ENCODE data around the gene IL17REL. TPM values are rescaled to one million over a fixed set of nuclear protein-coding genes. Genes with fewer than 3 reads are reported as not detected.

Gene IL17REL
- total and polyA plus RNA-seq, 2 of the 13 experiments (the other 11 are each of a cell fraction or from before 2014, with no cell fraction given), result not detected

GRCh38 chr22:49962012-49962750 lies 50.4 kb downstream of the IL17REL start (continued):
- no peak for TF ChIP-seq ZNF687 (CRISPR knock-in tag; IDR thresholded peaks at IDR 0.05)
- TF ChIP-seq KAT7 (CRISPR knock-in tag; IDR thresholded peaks at IDR 0.05; ENCODE audit: borderline replicate concordance), result no peak
- TF ChIP-seq ZFP82 (CRISPR knock-in tag; IDR thresholded peaks at IDR 0.05; ENCODE audit: borderline replicate concordance), result 0 out of 2 replicates have a peak, but pooled peaks have one; percentile 72
- no peak for TF ChIP-seq POLR2AphosphoS2 (IDR thresholded peaks at IDR 0.05; ENCODE audit: low read depth, low read length)
- TF ChIP-seq IRF1 (CRISPR knock-in tag; IDR thresholded peaks at IDR 0.05; ENCODE audit: low read depth), result no peak
- TF ChIP-seq SP140L (CRISPR knock-in tag; IDR thresholded peaks at IDR 0.05; ENCODE audit: borderline replicate concordance), result no peak
- TF ChIP-seq NCOR1 (IDR thresholded peaks at IDR 0.05; ENCODE audit: borderline replicate concordance, low read length), result peak; percentile 44; the same call in 1 of the 2 replicates
- no peak for TF ChIP-seq IKZF1 (IDR thresholded peaks at IDR 0.05)
- TF ChIP-seq MYC (CRISPR knock-in tag; IDR thresholded peaks at IDR 0.05; ENCODE audit: borderline replicate concordance), result peak; percentile 52; the same call in 1 of the 2 replicates
- TF ChIP-seq ZNF577 (CRISPR knock-in tag; IDR thresholded peaks at IDR 0.05; ENCODE audit: borderline replicate concordance, low read depth), result no peak
- TF ChIP-seq KLF6 (CRISPR knock-in tag; IDR thresholded peaks at IDR 0.05), result no peak
- no peak for TF ChIP-seq ZNF619 (CRISPR knock-in tag; IDR thresholded peaks at IDR 0.05)
- TF ChIP-seq SMARCC2 (IDR thresholded peaks at IDR 0.05), result no peak
- TF ChIP-seq SOX13 (IDR thresholded peaks at IDR 0.05), result no peak
- TF ChIP-seq SOX13 (CRISPR knock-in tag; conservative IDR thresholded peaks at IDR 0.05 in 1 of 2, IDR thresholded peaks at IDR 0.05 in 1 of 2), result peak in 1 of 2 experiments; percentile 20; a peak in 1 of 4 replicates
- TF ChIP-seq DRAP1 (CRISPR knock-in tag; IDR thresholded peaks at IDR 0.05), result no peak
- TF ChIP-seq ZNF24 (IDR thresholded peaks at IDR 0.05), result no peak
- no peak for TF ChIP-seq SATB2 (CRISPR knock-in tag; IDR thresholded peaks at IDR 0.05)
- no peak; the same call in 1 of the 2 replicates for TF ChIP-seq ZNF816 (CRISPR knock-in tag; IDR thresholded peaks at IDR 0.05; ENCODE audit: borderline replicate concordance)
- no peak for TF ChIP-seq ZBED4 (CRISPR knock-in tag; IDR thresholded peaks at IDR 0.05; ENCODE audit: borderline replicate concordance)
- no peak for TF ChIP-seq EEA1 (CRISPR knock-in tag; IDR thresholded peaks at IDR 0.05; ENCODE audit: borderline replicate concordance)

All from HepG2 (cell line).